HG03135 (cell line): ENCODE measurements around the gene REPS2.

ENCODE experiments used
- ATAC-seq: cut with Tn5 transposase; IDR thresholded peaks from one replicate; pipeline ENCODE4 v1.9.1; 2021; ENCODE audit warnings: mild to moderate bottlenecking, moderate library complexity; ENCODE audit not compliant: unreplicated experiment

The REPS2 gene

DNA sequence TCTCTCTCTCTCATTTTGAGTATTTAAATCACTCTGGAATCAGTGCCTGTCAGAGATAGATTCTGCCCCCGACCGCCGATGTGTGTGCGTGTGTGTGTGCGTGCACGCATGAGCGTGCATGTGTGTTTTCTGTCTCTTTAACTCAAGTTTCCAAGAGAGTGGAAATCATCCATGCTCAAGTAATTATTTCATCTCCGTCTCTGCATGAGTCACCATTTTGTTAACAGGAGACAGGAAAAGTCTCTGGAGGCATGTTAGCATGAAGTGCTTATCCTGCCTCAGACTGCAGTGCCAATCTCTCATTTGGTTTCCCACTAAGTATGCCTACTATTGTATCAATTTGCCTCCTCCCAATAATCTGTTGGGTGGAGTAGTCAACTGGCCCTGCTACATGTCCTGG lies 245.6 kb downstream of the REPS2 start:
- ATAC-seq: no peak
